ENCODE data around the gene SLC24A3. TPM values are rescaled to one million over a fixed set of nuclear protein-coding genes. Genes with fewer than 3 reads are reported as not detected.

SLC24A3 gene
- total RNA-seq, 1 donor from 2014 or later = 0.21 TPM

- H3K4me2 ChIP-seq = no peak overlapping the region
- H3K27me3 ChIP-seq = no peaks in the 10 kb centered on the region
- Mint-ChIP-seq H3K9me3 (peaks cover under 1% of the 10 kb centered on the region), H3K27ac (no peak overlapping the region), H3K27me3 (ENCODE audit: insufficient read depth, low read depth) (no peaks in the 10 kb centered on the region), H3K4me1 (no peaks in the 10 kb centered on the region), H3K4me3 (no peak overlapping the region), H3K36me3 (no peaks in the 10 kb centered on the region)
- H3K27ac ChIP-seq = no peak overlapping the region
- H3K79me2 ChIP-seq (ENCODE audit: low read depth) = no peaks in the 10 kb centered on the region
- H3K4me1 ChIP-seq = no peaks in the 10 kb centered on the region
- no peak overlapping the region for H3K4me3 ChIP-seq
- no peak overlapping the region for H3K9ac ChIP-seq
- no peak overlapping the region for H2AFZ ChIP-seq (replicated peaks)
- no peaks in the 10 kb centered on the region for H3K9me3 ChIP-seq (ENCODE audit: low read depth)
- no peaks in the 10 kb centered on the region for H3K36me3 ChIP-seq
- no peaks in the 10 kb centered on the region for H3F3A ChIP-seq (ENCODE audit: low read depth)
- no peak for DNase-seq (ENCODE audit: low spot score)
- TF ChIP-seq, protein P1, sequence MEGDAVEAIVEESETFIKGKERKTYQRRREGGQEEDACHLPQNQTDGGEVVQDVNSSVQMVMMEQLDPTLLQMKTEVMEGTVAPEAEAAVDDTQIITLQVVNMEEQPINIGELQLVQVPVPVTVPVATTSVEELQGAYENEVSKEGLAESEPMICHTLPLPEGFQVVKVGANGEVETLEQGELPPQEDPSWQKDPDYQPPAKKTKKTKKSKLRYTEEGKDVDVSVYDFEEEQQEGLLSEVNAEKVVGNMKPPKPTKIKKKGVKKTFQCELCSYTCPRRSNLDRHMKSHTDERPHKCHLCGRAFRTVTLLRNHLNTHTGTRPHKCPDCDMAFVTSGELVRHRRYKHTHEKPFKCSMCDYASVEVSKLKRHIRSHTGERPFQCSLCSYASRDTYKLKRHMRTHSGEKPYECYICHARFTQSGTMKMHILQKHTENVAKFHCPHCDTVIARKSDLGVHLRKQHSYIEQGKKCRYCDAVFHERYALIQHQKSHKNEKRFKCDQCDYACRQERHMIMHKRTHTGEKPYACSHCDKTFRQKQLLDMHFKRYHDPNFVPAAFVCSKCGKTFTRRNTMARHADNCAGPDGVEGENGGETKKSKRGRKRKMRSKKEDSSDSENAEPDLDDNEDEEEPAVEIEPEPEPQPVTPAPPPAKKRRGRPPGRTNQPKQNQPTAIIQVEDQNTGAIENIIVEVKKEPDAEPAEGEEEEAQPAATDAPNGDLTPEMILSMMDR (IDR thresholded peaks at IDR 0.05) = no peak
- no peak for TF ChIP-seq EZH2phosphoT487 (IDR thresholded peaks at IDR 0.05)
- H4K20me1 ChIP-seq (ENCODE audit: low read depth) = no peaks in the 10 kb centered on the region
Measured at GRCh38 chr20:19438488-19438887, 226.0 kb downstream of the SLC24A3 start.

GRCh38 chr20:19440660-19441527, 228.5 kb downstream of the SLC24A3 start:
- Histone ChIP-seq H3K9ac (no peak overlapping the region), H3K4me3 (no peak overlapping the region), H3K79me2 (ENCODE audit: low read depth) (no peaks in the 10 kb centered on the region), H3K4me2 (no peak overlapping the region), H3K27ac (no peak overlapping the region), H4K20me1 (ENCODE audit: low read depth) (no peaks in the 10 kb centered on the region), H2AFZ (replicated peaks) (no peak overlapping the region), H3K4me1 (no peaks in the 10 kb centered on the region), H3K27me3 (no peaks in the 10 kb centered on the region), H3K36me3 (no peaks in the 10 kb centered on the region), H3F3A (ENCODE audit: low read depth) (no peaks in the 10 kb centered on the region), H3K9me3 (ENCODE audit: low read depth) (no peaks in the 10 kb centered on the region)
- Mint-ChIP-seq H3K27ac (no peak overlapping the region), H3K9me3 (peaks cover 7% of the 10 kb centered on the region), H3K4me1 (no peaks in the 10 kb centered on the region), H3K36me3 (no peaks in the 10 kb centered on the region), H3K4me3 (no peak overlapping the region), H3K27me3 (ENCODE audit: insufficient read depth, low read depth) (no peaks in the 10 kb centered on the region)
- TF ChIP-seq, protein P1 (IDR thresholded peaks at IDR 0.05) = no peak
- TF ChIP-seq EZH2phosphoT487 (IDR thresholded peaks at IDR 0.05) = no peak
- no peak for TF ChIP-seq EZH2 (IDR thresholded peaks at IDR 0.05)
- no peak for DNase-seq (ENCODE audit: low spot score)

DNA sequence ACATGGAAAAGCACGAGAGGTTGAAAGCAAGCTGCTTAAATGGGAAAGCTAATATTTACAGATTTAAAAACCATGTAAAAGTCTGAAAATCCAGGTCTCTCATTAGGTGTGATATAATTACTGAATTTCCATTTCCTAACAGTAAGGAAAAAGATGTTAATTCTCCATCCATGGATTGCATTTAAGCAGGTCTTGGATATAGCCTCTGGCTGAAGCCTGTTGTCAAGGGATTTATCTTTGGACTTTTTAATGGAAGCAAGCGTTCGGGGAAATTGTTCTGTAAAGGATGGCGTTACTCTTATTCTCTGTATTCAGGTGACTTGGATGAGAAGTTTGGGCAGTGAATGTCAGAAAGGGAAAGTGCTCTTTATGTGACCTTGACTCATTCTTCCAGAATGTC, 233.8 kb downstream of the SLC24A3 start:
- Histone ChIP-seq H3K4me3 (no peak overlapping the region), H4K20me1 (ENCODE audit: low read depth) (no peaks in the 10 kb centered on the region), H3K9me3 (ENCODE audit: low read depth) (no peaks in the 10 kb centered on the region), H3K9ac (no peak overlapping the region), H3K79me2 (ENCODE audit: low read depth) (no peaks in the 10 kb centered on the region), H3K27me3 (no peaks in the 10 kb centered on the region), H2AFZ (replicated peaks) (no peak overlapping the region), H3F3A (ENCODE audit: low read depth) (no peaks in the 10 kb centered on the region), H3K36me3 (no peaks in the 10 kb centered on the region), H3K27ac (no peak overlapping the region), H3K4me2 (no peak overlapping the region), H3K4me1 (no peaks in the 10 kb centered on the region)
- Mint-ChIP-seq H3K27me3 (ENCODE audit: insufficient read depth, low read depth) (no peaks in the 10 kb centered on the region), H3K27ac (no peak overlapping the region), H3K4me3 (no peak overlapping the region), H3K36me3 (no peaks in the 10 kb centered on the region), H3K9me3 (peaks cover 7% of the 10 kb centered on the region), H3K4me1 (no peaks in the 10 kb centered on the region)
- TF ChIP-seq EZH2phosphoT487 (IDR thresholded peaks at IDR 0.05) (no peak), EZH2 (IDR thresholded peaks at IDR 0.05) (no peak)
- TF ChIP-seq, protein P1 (IDR thresholded peaks at IDR 0.05) = no peak
- no peak for DNase-seq (ENCODE audit: low spot score)
